Measurements from ENCODE around the gene PACS2.
"Not testable (repeated sequence)": the region's sequence is repeated elsewhere in the genome, so short reads cannot be mapped to it uniquely, and the experiment has no call there.

Gene PACS2

DNA sequence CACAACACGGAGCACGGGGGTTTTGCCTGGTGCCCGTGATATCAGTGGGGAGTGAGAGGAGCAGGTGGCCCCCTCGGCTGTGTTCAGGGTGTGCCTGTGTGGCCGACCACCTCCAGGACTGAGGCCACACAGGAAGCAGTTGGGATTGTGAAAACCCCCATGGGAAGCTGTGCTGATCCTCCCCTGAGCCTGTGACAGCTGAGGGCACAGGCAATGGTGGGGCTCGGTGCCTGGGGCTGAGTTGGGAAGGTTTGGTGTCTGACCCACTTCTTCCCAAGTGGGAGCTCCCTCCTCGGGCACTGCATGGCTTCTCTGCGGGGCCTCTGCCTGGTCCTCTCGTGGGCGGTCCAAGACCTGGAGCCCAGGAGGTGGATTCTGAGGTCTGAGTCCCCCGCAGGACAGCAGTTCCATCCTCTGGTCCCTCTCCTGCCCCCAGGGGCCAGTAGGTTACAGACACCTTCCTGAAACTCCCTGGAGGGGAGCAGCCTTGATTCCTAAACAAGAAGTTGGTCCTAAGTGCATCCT lies 17.9 kb downstream of the PACS2 start:
- DNase-seq (ENCODE audit: low spot score), result no peak

DNA sequence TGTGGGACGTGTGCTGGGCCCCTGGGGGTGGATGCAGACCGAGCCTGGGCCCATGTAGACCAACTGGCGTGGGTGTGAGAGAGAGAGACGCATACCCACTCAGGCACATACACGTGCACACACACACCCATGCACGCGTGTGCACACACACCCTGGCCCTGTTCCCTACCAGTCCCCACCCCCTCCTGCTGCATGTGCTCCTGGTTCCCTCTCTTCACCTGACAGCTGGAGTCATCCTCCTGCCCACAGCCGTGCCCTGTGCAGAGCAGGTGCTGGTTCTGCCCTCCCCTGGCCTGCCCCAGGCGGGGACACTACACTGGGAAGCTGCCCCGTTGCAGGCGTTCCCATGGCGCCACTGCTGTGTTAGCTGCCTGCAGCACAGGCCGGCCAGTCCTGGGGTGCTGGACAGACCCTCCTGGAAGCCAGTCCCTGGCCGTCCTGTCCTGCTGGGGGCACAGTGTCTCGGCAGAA lies 18.5 kb downstream of the PACS2 start:
- no peak for DNase-seq (ENCODE audit: low spot score)

DNA sequence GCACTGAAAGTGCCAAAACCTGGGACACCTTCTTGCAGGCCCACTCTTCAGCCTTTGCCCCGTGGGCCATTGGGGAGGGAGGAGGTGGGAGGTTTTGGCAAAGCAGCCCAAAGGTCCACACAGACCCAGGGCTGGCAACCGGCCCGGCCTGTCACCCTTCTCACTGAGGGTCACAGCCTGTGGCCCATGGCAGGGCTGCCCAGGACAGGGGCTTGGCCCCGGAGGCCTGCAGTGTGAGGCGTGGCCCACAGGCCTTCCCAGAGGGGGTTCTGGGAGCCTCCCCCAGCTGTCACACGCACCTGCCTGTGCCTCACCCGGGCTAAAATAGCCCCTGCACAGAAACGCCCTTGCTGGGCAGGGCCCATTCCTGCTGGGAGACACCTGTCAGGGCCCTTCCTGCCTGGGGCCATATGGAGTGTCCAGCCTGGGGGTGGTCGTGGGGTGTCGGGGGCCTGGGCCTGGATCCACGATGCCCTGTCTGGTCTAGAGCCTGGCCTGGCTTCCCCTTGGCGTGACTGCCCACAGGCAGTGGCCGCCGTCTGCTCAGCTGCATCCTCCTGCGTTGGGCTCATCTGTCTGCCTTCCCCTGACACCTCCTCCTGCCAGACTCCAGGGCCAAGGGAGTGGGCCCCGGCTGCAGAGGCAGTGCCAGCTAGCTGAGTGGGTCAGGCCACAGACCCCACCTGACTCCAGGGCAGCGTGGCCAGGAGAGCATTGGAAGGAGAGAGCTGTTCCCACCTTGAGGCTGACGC lies 19.2 kb downstream of the PACS2 start:
- no peak for DNase-seq (ENCODE audit: low spot score)

DNA sequence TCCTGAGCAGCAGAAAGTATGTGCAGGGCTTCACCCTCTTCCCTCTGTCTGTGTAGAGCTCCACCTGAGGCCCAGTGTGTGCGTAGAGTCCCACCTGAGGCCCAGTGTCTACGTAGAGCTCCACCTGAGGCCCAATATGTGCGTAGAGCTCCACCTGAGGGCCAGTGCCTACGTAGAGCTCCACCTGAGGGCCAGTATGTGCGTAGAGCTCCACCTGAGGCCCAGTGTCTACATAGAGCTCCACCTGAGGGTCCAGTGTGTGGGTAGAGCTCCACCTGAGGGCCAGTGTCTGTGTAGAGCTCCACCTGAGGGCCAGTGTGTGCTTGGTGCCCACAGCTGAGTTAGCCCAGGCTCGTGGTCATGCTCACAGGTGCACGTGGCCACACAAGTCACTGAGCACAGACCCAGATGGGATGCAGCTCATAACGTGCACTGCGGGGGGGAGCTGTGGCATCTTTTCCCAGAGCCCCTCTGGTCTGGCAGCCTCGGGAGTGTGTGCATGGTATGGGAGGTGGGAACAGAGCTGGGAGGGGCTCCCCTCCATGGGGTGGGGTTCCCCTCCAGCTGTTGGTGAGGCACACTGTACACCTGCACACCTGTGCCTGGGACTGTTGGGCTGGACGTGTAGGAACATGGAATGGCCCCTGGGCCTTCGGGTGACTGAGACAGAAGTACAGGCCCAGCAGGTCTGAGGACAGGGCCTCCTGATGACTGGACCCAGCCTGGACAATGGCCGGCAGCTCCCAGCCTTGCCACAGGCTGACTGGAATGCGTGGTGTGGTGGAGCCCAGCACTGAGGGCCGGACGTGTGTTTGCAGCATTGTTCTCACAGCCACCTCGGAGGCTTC lies 20.1 kb downstream of the PACS2 start:
- no peak for DNase-seq (ENCODE audit: low spot score)

DNA sequence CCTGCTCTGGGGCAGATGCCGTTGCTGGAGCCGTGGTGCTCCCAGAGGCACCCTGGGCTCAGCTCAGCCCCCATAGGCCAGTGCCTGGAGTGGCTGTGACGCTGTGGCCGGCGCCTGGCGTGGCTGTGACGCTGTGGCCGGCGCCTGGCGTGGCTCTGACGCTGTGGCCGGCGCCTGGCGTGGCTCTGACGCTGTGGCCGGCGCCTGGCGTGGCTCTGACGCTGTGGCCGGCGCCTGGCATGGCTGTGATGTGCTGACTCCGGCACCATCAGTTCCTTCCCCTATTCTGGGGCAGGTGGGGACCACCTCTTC lies 20.6 kb downstream of the PACS2 start:
- DNase-seq (ENCODE audit: low spot score), result not testable (repeated sequence)

DNA sequence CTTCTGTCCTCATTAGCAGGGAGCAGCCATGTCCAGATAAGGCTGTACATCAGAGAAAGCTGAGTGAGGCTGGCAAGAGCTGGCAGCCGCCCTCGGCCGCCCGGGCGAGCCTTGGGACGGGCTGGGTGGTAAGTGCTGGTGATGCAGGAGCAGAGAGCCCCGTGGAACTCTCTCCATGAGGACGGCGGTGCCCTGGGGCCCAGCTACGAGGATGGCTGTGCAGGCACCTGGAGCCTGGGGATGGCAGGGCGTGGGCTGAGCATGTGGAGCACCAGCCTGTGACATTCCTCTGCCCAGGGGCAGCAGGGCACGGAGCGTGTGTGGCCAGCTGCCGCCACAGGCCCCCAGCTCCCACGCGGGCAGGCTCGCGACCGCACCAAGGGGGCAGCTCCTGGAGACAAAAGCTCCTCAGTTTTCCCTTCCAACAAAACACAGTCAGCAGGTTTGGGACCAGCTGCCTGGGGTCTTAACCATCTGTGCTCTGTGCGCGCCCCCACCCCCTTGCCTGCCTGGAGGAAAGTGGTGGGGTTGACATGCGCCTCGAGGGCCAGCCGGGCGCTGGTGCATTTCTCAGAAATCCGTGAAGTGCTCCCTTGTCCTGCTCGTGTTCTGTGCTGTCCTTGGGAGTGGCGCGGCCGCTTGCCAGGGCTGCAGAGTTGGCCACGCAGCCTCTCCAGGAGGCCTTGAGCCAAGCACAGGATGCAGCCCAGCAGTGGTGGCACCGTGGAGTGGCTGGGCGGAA lies 21.4 kb downstream of the PACS2 start:
- peak; percentile 73 for DNase-seq (ENCODE audit: low spot score)

DNA sequence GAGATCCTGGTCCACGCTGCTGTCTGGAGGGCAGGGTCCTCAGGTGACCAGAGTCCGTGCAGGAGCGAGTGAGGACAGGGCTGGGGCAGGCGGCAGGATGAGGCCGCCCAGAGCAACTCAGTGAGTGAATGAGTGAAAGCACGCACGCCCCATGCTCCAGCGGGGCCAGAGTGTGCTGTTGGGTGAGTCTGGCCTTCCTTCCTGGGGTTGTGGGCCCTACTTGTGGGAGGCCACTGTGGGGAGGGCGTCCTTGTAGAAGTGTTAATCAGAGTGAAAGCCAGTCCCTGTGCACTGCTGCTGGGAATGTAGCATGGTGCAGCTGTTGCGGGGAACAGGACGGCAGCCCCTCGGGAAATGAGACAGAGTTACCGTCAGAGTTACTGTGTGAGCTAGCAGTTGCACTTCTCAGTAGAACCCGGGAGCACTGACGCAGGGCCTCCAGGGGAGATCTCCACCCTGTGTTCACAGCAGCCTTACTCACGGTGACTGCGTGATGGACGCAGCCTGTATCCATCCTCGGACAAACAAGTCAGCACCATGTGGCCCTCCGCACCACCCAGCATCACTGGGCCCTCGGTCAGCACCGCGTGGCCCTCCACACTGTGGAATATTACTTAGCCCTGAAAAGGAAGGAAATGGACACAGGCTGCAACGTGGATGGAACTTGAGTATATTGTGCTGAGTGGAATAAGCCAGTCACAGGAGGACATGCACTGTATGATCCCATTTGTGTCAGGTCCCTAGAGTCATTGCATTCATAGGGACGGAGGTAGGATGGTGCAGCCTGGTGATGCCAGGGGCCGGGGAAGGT lies 22.1 kb downstream of the PACS2 start:
- no peak for DNase-seq (ENCODE audit: low spot score)

DNA sequence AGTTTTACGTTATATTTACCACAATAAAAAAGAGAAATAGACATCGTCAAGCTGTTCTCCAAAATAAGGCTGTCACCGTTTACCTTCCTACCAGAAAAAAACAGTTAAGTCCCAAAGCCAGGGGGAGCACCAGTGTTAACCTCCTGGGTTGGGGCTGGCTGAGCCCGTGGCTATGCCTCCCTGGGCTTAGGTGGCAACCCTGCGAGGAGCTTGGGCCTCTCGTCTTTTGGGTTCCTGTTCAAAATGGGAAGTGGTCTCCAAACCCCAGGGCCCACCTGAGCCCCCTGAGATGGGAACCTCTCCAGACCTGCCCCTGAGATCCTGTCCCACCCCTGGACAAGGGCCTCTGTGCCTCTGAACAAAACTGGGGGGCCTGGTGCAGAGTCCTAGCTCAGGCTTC lies 22.9 kb downstream of the PACS2 start:
- DNase-seq (ENCODE audit: low spot score), result no peak

DNA sequence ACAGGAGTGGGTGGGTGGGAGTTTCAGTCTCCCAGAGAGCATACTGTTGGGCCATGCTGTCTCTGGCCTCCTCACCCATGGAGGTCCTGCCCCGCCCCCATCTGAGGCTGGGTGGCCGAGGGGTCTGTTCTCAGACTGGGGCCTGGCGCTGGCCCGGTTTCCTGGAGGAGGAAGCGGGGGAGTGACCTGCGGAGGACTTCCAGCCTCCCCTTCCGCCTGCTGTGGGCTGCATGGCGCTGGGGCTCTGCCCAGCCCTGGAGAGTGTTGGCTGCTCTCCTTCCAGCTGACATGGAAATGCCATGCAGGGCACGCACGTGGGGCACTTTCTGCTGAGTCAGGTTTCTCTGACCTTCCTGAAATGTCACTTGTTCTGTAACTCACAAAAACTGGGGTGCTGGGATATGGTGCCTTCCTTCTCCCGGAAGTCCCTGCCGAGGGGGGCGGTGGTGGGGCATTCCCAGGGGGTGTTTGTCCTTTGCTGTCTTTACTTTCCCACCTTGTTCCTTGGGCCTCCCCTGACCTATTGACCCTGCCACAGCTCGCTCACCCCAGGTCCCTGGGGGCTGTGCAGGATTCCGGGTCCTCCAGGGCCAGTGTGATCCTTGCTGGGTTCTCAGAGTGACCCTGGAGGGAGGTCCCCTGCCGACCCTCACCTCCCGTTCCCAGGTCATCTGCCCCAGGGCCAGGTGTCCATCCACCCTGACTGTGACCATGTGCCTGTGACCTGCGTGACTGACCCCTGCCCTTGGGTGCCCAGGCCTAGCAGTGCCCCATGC lies 23.6 kb downstream of the PACS2 start:
- DNase-seq (ENCODE audit: low spot score), result peak; percentile 73

DNA sequence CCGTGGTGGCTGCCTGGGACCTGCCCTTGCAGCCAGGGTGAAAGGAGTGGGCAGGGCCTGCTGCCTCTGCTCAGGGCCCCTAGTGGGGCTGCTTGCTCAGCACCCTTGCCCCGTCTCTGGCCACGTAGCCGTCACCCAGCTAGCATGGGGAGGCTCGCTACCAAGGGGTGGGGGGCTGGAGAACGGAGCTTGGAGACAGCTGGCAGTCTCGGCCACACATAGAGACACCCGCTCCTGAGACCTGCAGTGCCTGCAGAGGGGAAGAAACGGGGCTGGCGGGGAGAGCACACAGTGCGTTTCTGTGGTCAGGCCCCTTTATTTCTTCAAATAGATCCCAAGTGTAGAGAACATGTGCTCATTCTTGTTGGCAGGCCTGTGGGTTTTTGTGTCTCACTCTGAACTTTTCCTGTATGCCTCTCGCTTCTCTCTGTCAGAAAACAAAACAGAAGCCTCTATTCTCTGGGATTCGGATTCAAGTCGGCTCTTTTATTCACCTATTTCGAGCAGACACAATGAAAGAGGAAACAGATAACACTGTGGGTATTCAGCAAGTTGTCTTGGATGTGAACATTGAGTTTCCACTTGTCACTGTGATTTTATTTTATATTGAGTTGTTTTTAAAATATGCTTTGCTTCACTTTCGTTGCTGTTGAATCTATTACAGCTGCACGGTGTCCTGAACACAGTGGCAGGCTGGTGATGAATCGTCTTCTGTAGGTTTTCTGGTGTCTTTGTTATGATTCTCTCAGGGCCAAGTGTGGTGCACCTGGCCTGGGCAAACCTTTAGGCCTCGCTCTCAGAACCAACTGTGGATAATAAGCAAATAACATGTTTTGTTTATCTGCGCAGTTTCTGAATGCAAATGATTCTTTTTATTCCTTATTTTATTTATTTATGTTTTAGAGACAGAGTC lies 26.5 kb downstream of the PACS2 start:
- DNase-seq (ENCODE audit: low spot score), result peak; percentile 80

DNA sequence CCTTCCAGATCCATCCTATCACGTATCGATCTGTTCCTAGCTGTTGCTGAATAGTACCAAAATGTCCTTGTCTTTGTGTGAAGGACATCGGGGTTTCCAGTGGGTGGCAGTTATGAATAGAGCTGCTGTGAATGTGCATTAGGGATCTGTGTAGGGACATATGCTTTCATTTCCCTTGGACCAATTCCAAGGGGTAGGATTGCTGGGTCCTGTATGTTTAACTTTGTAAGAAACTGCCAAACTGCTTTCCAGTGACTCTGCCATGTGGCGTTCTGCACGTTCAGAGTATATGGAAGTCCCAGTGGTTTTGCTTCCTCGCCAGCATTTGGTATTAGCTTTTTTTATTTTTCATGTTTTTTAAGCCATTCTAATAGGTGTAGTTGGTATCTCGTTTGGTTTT lies 28.6 kb downstream of the PACS2 start:
- DNase-seq (ENCODE audit: low spot score), result no peak

DNA sequence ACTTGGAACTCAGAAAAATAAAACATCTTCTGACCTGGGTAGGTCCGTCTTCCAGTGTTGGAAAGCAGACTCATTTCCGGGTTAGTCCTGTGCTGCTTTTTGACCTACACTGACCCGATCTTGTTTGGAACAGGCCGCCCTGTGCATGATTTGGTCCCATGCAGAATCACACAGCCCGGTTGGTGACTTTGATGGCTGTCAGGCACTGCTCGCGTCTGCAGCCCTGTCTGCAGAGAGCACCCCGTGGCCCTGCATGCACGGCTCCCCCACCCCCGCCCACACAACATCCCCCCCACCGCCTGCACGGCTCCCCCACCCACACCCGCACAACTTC lies 31.6 kb downstream of the PACS2 start:
- DNase-seq (ENCODE audit: low spot score), result no peak

DNA sequence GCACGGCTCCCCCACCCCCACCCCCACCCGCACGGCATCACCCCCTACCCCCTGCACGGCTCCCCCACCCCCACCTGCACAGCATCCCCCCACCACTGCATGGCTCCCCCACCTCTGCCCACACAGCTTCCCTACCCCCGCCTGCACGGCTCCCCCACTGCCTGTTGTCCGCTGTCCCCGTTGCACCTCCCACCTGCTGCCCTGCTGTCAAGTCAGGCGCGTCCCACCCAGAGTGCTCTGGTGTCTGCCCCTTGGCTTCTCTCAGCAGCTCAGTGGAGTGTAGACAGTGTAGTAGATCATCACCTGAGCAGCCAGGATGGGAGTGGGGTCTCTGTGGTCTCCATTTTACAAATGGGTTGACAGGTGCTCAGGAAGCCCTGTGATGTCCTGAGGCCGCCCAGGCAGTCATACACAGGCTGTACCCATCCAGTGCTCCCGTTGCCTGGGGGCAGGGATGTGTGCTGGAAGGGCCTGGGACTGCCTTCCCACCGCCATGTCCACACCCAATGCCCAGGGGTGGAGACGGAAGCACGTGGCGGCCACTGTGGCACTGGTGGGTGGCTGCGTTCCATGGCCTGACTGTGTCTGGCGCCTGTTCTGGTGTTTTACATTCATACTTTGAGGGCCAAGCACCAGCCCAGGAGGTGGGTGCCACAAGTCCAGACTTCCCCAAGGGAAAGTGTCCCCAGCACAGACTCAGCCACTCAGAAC lies 32.5 kb downstream of the PACS2 start:
- DNase-seq (ENCODE audit: low spot score), result no peak

DNA sequence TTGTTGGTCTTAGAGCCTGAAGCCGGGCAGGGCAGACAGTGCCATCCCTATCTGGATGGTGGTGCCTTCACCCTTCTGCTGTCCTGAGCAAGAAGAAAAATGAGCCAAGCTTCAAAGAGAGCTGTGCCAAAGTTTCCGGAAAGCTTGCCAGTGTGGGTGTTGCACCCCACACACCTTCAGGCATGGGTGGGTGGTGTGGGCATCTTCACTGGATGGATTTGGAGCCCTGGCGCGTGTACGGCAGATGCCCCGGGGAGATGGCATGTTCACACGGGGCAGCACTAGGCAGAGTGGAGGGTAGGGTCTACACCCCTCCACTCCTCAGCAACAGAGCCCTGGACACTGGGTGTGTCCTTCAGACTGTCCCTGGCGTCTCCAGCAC lies 33.0 kb downstream of the PACS2 start:
- no peak for DNase-seq (ENCODE audit: low spot score)

DNA sequence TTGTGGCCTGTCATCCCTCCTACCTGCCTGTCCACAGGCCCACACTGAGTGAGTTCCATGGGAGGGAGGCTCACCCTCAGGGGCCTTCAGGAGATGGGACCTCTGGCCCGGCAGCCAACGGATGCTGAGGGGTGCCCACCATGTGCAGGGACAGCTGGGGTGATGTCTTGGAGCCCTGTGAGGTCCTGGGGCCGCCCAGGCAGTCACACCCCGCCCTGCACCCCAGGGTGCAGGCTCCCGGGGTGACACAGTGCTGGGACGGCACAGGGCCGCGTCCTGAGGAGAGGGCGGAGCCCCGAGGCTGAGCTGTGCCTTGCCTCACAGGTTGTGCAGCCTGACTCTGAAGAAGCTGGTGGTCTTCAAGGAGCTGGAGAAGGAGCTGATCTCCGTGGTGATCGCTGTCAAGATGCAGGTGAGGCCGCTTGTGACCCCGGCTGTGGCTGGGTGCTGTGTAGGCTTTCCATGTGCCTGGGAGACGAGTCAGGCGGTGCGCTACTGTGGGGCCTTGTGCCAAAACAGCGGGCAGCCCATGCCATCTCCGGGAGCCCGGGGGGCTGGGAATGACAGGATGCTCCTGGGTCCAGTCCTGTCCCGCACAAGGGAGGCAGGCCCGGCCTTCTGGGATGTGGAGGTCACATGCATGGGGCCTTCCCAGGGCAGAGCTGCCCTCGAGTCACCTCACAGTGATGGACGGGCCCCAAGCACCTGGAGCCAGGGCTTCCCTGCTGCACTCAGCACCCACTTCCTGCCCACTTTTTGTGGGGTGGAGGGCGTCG lies 33.8 kb downstream of the PACS2 start:
- no peak for DNase-seq (ENCODE audit: low spot score)

DNA sequence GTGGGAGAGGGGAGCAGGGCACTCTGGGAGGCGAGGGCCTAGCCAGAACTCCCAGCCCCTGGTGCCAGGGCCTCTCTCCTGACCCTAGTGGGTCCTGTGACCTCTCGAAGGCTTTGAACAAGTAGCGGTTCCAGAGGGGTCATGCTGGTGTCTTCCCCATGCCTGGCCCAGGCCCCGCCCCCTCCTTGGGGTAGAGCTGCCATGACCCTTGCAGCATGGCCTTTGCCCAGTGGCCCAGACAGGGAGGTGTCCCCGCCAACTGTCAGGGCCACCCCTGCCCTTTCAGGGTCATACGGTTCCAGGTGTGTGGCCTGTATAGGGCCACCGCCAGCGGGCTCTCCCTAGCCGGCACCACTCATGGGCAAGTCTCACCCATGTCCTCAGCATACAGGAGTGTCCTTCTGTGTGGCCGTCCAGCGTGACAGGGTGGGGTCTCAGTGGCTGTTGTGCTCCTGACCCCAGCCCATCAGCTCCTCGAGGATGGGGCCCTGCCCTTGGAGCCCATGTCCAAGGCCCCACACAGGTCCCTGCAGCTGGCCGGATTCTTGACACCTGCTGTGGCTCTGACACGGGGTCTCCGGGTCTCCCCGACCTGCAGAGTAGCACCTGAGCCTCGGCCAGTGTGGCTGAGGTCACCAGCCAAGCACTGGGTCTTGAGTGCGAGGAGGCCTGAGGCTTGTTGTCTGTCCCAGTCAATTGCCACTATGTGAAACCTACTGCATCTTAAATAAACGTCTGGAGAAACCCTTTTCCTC lies 34.6 kb downstream of the PACS2 start:
- DNase-seq (ENCODE audit: low spot score), result no peak

DNA sequence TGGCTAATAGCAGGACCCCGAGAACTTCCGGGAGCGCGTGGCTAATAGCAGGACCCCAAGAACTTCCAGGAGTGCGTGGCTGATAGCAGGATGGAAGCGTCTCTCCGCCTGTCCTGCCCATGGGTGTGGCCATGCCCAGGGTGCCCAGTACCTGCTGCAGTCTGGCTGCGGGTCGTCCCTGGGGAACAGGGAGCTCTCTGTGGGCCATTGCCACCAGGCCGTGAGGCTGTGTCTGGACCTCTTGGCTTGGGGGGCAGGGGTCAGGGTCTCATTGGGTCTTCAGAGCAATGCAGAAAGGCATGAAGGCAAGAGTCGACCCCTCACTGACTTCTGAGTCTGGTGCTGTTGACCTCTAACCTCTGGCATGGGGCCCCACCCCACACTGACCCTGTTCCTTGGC lies 35.4 kb downstream of the PACS2 start:
- DNase-seq (ENCODE audit: low spot score), result no peak
